AG10803 (cell line): Measurements from ENCODE around the gene TRIM10.

Experiments
- DNase-seq: peaks from one replicate; pipeline ENCODE4 v3.0.0; 2010; ENCODE audit warnings: low read depth
- H3K4me3 ChIP-seq: 2 replicates; pipeline ENCODE4 v1.5.1; 2011; ENCODE audit warnings: mild to moderate bottlenecking, low read length, control low read depth
- CTCF ChIP-seq: conservative IDR thresholded peaks from 2 replicates; pipeline ENCODE4 v1.5.1; 2011; ENCODE audit warnings: mild to moderate bottlenecking, low read length, control low read depth, inconsistent platforms

TRIM10 gene

DNA sequence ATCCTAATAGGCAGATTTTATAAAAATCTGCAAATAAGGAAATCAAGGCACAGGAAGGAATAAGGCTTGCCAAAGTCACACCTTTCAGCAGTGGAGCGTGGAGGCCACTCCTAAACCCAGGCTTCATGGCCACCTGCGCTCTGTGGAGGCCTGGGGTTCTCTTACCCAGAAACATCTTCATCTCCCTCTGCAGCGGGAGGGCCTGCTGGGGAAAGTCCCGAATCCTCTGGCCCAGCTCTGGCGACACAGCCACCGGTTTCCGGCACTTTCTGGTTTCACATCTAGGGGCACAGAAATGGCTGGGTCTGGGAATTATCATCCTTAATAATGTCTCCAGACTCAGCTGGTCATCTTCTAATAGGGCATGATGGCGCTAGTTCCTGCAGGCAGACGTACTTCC lies 4.2 kb downstream of the TRIM10 start:
- no peak for TF ChIP-seq CTCF
- no peak for DNase-seq
- no peak overlapping the region for H3K4me3 ChIP-seq

GRCh38 chr6:30156262-30156599 lies 4.8 kb downstream of the TRIM10 start:
- DNase-seq = peak; percentile 21
- no peak for TF ChIP-seq CTCF
- no peak overlapping the region for H3K4me3 ChIP-seq

DNA sequence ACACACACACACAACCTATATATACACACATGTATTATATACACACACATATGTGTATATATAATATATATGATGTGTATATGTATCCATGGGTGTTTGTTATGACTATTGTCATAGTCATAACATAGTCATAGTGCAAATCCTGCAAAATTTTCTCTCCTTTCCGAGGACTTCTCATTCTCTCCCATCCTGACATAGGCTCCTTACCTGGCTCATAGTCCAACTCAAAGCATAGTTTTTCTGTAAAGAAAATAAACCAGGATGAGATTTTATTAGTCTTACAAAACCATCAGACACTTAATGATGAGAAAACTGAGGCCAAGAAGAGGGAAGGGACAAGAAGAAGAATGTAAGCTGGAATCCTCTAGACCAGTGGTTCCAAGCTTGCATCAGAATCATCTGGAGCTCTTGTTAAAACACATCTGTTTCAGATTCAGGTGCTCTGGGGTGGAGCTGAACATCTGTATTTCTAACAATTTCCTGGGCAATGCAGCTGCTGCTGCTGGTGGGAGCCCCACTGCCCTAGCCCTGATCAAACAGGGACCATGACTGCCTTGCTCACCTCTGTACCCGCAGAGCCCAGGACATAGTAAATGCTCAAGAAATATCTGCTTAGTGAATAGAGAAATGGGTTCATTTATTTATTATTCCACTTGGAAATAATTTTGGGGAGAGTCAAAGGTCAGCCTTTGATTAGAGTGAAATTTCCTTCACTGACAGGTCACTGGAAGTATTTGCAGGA lies 5.3 kb downstream of the TRIM10 start:
- no peak for TF ChIP-seq CTCF
- H3K4me3 ChIP-seq = no peak overlapping the region

DNA sequence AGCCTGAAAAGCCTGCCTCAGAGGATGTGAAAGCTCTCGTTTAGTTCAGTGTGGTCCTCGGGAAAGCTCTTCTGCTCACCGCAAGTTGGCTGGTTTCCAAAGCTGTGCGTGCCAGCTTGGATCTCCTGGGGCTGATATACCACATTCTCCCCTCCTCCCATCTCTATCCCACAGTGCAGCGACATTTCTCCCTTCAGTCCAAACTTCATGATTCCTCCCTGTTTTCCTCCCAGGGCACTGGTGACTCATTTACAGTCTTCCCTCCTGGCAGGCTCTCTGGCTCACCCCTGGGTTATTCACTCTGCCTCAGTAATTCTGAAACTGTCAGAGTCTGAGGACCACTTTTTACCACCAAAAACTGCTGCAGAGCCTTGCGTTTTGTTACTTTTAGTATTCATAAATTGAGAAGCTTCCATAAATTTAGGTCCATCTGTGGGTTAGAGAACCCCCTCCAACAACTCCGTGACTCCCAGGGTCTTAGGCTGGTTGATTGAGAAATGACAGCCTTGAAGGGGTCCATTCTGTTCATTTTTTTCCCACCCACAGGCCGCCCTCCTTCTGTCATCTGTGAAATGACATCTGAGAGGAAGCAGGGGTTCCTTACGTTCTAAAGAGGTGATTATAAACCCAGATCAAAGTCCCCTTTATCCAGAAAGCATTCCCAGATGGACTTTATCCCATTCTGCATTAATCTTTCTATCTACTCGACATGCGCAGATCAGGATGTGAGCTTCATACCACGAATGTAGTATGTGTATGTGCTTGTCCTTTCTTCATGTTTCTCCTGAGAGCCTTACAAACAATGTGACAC lies 6.1 kb downstream of the TRIM10 start:
- H3K4me3 ChIP-seq = no peak overlapping the region
- no peak for TF ChIP-seq CTCF
- DNase-seq = peak; percentile 78

More for the DNA sequence above, 5.3 kb downstream of the TRIM10 start:
- peak; percentile 34 for DNase-seq

DNA sequence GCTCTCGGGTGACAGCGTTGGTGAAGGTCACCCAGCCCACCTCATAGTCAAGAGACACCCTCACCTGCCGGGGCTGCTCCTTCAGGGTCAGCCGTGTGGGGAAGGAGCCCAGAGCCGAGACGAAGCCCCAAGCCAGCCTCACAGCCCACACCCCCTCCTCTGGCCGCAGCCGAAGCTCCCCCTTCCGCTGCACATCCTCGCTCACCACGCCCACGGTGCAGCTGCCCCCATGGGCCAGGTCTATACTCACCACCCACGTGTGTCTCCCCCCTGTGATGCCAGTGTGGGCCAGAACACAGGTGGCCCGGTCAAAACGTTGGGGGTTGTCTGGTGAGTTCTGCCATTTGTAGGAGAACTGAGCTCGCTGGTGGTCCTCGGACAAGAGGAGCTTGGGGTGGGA lies 7.0 kb downstream of the TRIM10 start:
- no peak for DNase-seq
- TF ChIP-seq CTCF = no peak
- H3K4me3 ChIP-seq = no peak overlapping the region

DNA sequence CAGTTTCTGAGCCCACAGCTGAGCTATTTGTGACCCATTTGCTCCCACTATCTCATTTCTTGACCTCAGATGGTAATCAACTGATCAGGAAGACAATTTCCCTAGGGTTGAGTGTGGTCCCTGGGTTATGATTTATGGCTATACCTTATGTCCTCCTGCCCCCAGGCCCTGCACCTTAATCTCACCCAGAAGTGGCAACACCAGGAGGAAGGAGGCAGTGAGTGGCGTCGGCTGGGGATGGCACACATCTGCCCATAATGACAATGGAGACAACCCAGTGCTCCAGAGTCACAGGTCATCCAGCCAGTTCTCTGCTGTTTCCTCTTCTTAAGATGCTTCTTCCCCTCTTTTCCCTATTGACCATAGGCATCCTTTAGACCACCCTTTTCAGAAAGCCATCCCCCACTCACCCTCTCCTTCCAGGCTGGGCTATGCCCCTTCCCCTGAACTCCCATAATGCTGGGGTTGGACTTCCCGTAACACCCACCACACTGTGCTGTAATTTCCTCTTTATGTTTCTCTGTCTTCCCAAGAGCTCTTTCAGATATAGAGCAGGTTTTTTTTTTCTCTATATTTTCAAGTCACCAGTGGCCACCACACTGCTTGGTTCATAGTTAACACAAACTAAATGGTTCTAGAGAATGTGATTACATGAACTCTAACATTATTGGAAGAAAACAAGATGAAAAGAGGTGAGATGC lies 8.0 kb downstream of the TRIM10 start:
- DNase-seq = no peak
- no peak for TF ChIP-seq CTCF
- H3K4me3 ChIP-seq = no peak overlapping the region
